Skin of body (tissue), 2 donors: Measurements from ENCODE around the gene MTA2. TPM values are rescaled to one million over a fixed set of nuclear protein-coding genes. Genes with fewer than 3 reads are reported as not detected.
A peak's percentile ranks its signal among the peaks of the same experiment; 100 is the strongest.

Experiments
- DNase-seq: peaks from one replicate; lab custom pipeline; 2025; lab: John Stamatoyannopoulos, UW
- total RNA-seq: library from RNA; depleted of rRNA; stranded (reverse); fragments of >200 nt; gene quantifications from one replicate; pipeline ENCODE4 v1.2.3, GENCODE V29; 2014

The MTA2 gene
- total RNA-seq, 1 donor from 2014 or later: 78.4 TPM

GRCh38 chr11:62612366-62613290 lies 11.0 kb upstream of the MTA2 start, which contains the start of the genes EML3 and ROM1:
Gene EML3 (minus strand): TSS chr11:62612775. CDS start chr11:62612457, 318 bp downstream.
Gene ROM1 (plus strand): TSS chr11:62613257. CDS start chr11:62613282, 25 bp downstream.
- DNase-seq: peak; percentile 81

- peak; percentile 26 for DNase-seq
Measured at GRCh38 chr11:62611705-62612365, 10.2 kb upstream of the MTA2 start.

- no peak for DNase-seq
Measured at GRCh38 chr11:62610814-62611704, 9.4 kb upstream of the MTA2 start.

- DNase-seq: no peak
Measured at GRCh38 chr11:62610403-62610802, 8.7 kb upstream of the MTA2 start.

- DNase-seq: no peak
Measured at GRCh38 chr11:62608776-62609175, 7.1 kb upstream of the MTA2 start.

GRCh38 chr11:62607714-62608113 lies 6.0 kb upstream of the MTA2 start:
- DNase-seq: no peak

GRCh38 chr11:62605902-62606301 lies 4.2 kb upstream of the MTA2 start:
- DNase-seq: no peak

GRCh38 chr11:62605467-62605866 lies 3.8 kb upstream of the MTA2 start:
- DNase-seq: no peak

GRCh38 chr11:62604460-62605120 lies 2.9 kb upstream of the MTA2 start:
- no peak for DNase-seq

GRCh38 chr11:62603776-62604299 lies 2.2 kb upstream of the MTA2 start:
- no peak for DNase-seq

GRCh38 chr11:62603072-62603408 lies 1.4 kb upstream of the MTA2 start:
- DNase-seq: peak; percentile 28

- DNase-seq: peak; percentile 57
Measured at GRCh38 chr11:62602141-62603071, 741 bp upstream of the MTA2 start.

GRCh38 chr11:62601122-62601371 lies 618 bp downstream of the MTA2 start:
- no peak for DNase-seq

GRCh38 chr11:62600367-62601121 lies 1.1 kb downstream of the MTA2 start:
- no peak for DNase-seq

GRCh38 chr11:62599901-62600300 lies 1.8 kb downstream of the MTA2 start:
- no peak for DNase-seq

- DNase-seq: peak; percentile 98
Measured at GRCh38 chr11:62599069-62599696, 2.5 kb downstream of the MTA2 start.

- DNase-seq: no peak
Measured at GRCh38 chr11:62595124-62595523, 6.5 kb downstream of the MTA2 start.

- DNase-seq: no peak
Measured at GRCh38 chr11:62593434-62594044, 8.1 kb downstream of the MTA2 start.
